OCI-LY1 (cell line): ENCODE data around the gene SYNJ1.
"Not testable (repeated sequence)": the region's sequence is repeated elsewhere in the genome, so short reads cannot be mapped to it uniquely, and the experiment has no call there.

Source experiments
- H2AFZ ChIP-seq: fragments of 200-600 bp; sonication (generic), shearing (Covaris generic); 2 replicates; pipeline ENCODE4 v1.6.0; 2014; ENCODE audit warnings: antibody characterized with exemption, mild to moderate bottlenecking, low read length
- H3F3A ChIP-seq: fragments of 200-600 bp; sonication (generic), shearing (Covaris generic); 2 replicates; pipeline ENCODE4 v1.6.0; 2014; ENCODE audit warnings: mild to moderate bottlenecking, antibody characterized with exemption, low read length, moderate library complexity; ENCODE audit not compliant: insufficient read depth
- H3K27ac ChIP-seq: fragments of 200-600 bp; sonication (generic); 2 replicates; pipeline ENCODE4 v1.5.1; 2014; ENCODE audit warnings: low read length, mixed run types, mild to moderate bottlenecking, low read depth; ENCODE audit not compliant: poor library complexity, severe bottlenecking
- H3K27me3 ChIP-seq: fragments of 200-600 bp; sonication (generic); 2 replicates; pipeline ENCODE4 v1.6.0; 2014; ENCODE audit warnings: antibody characterized with exemption, mild to moderate bottlenecking, low read length, moderate library complexity; ENCODE audit not compliant: insufficient read depth
- H3K36me3 ChIP-seq: fragments of 200-600 bp; sonication (generic); 2 replicates; pipeline ENCODE4 v1.6.1; 2014; ENCODE audit warnings: mild to moderate bottlenecking, antibody characterized with exemption, low read length, moderate library complexity, mixed read lengths; ENCODE audit not compliant: insufficient read depth
- H3K4me1 ChIP-seq: fragments of 200-600 bp; sonication (generic); 2 replicates; pipeline ENCODE4 v1.5.1; 2014; ENCODE audit warnings: mild to moderate bottlenecking, low read length, moderate library complexity; ENCODE audit not compliant: insufficient read depth, severe bottlenecking
- H3K4me2 ChIP-seq: fragments of 200-600 bp; sonication (generic), shearing (Covaris generic); 2 replicates; pipeline ENCODE4 v1.6.1; 2014; ENCODE audit warnings: low read length
- H3K4me3 ChIP-seq: fragments of 200-600 bp; sonication (generic); 2 replicates; pipeline ENCODE4 v1.5.1; 2014; ENCODE audit warnings: low read length, low read depth, mild to moderate bottlenecking, mixed read lengths; ENCODE audit not compliant: poor library complexity, severe bottlenecking
- H3K79me2 ChIP-seq: fragments of 200-600 bp; shearing (Covaris generic); 2 replicates; pipeline ENCODE4 v1.6.1; 2016; ENCODE audit warnings: mixed run types, low read length, mixed read lengths; ENCODE audit not compliant: insufficient read depth
- H3K9ac ChIP-seq: fragments of 200-600 bp; sonication (generic), shearing (Covaris generic); 2 replicates; pipeline ENCODE4 v1.6.1; 2014; ENCODE audit warnings: mild to moderate bottlenecking, low read length, mixed read lengths
- H3K9me2 ChIP-seq: fragments of 200-600 bp; sonication (generic), shearing (Covaris generic); 2 replicates; pipeline ENCODE4 v1.6.1; 2014; ENCODE audit warnings: low read depth, mild to moderate bottlenecking, low read length, mixed read lengths
- H3K9me3 ChIP-seq: fragments of 200-600 bp; shearing (Covaris generic); 2 replicates; pipeline ENCODE4 v1.6.1; 2014; ENCODE audit warnings: low read length, mixed read lengths
- H4K20me1 ChIP-seq: fragments of 200-600 bp; sonication (generic), shearing (Covaris generic); 2 replicates; pipeline ENCODE4 v1.6.0; 2016; ENCODE audit warnings: mild to moderate bottlenecking, low read length; ENCODE audit not compliant: insufficient read depth
- CTCF ChIP-seq: fragments of 200-600 bp; sonication (generic), shearing (Covaris generic); IDR thresholded peaks from 2 replicates; pipeline ENCODE4 v1.5.1; 2017; ENCODE audit warnings: mild to moderate bottlenecking, antibody characterized with exemption, low read length, moderate library complexity, mixed read lengths
- EZH2 ChIP-seq: fragments of 200-600 bp; sonication (generic), shearing (Covaris generic); IDR thresholded peaks from 2 replicates; pipeline ENCODE4 v1.8.0; 2017; ENCODE audit warnings: borderline replicate concordance, mixed run types, mild to moderate bottlenecking, antibody characterized with exemption, low read length, moderate library complexity, mixed read lengths

SYNJ1 gene

GRCh38 chr21:32674731-32675130 is 53.1 kb downstream of the SYNJ1 start:
- Histone ChIP-seq H3K27ac (no peak overlapping the region), H3F3A (no peaks in the 10 kb centered on the region), H3K9me2 (no peaks in the 10 kb centered on the region), H2AFZ (no peak overlapping the region), H3K4me1 (no peaks in the 10 kb centered on the region), H3K9me3 (no peaks in the 10 kb centered on the region), H3K4me2 (no peak overlapping the region), H3K27me3 (no peaks in the 10 kb centered on the region), H3K36me3 (peaks cover 16% of the 10 kb centered on the region; the same call in 1 of the 2 replicates), H3K4me3 (no peak overlapping the region), H3K79me2 (no peaks in the 10 kb centered on the region), H4K20me1 (no peaks in the 10 kb centered on the region), H3K9ac (no peak overlapping the region)
- TF ChIP-seq EZH2 (no peak), CTCF (no peak)

GRCh38 chr21:32674038-32674437 is 53.8 kb downstream of the SYNJ1 start:
- Histone ChIP-seq H2AFZ (no peak overlapping the region), H3K4me3 (no peak overlapping the region), H3K36me3 (peaks cover 18% of the 10 kb centered on the region; the same call in 1 of the 2 replicates), H3K9me3 (no peaks in the 10 kb centered on the region), H3K79me2 (no peaks in the 10 kb centered on the region), H3K4me1 (no peaks in the 10 kb centered on the region), H3K27ac (no peak overlapping the region), H3K27me3 (no peaks in the 10 kb centered on the region), H3F3A (no peaks in the 10 kb centered on the region), H3K4me2 (no peak overlapping the region), H3K9ac (no peak overlapping the region), H3K9me2 (no peaks in the 10 kb centered on the region), H4K20me1 (no peaks in the 10 kb centered on the region)
- TF ChIP-seq EZH2 (no peak), CTCF (no peak)

GRCh38 chr21:32666258-32666657 is 61.6 kb downstream of the SYNJ1 start:
- Histone ChIP-seq H3K4me2 (no peak overlapping the region), H4K20me1 (no peaks in the 10 kb centered on the region), H3K9me2 (no peaks in the 10 kb centered on the region), H3K9me3 (0 out of 2 replicates have a peak, but pooled peaks cover 3% of the 10 kb centered on the region), H3K4me1 (no peaks in the 10 kb centered on the region), H3K27ac (no peak overlapping the region), H3K4me3 (no peak overlapping the region), H3K9ac (no peak overlapping the region), H3F3A (no peaks in the 10 kb centered on the region), H3K27me3 (no peaks in the 10 kb centered on the region), H2AFZ (no peak overlapping the region), H3K79me2 (no peaks in the 10 kb centered on the region), H3K36me3 (peaks cover 58% of the 10 kb centered on the region)
- TF ChIP-seq CTCF = no peak
- no peak for TF ChIP-seq EZH2

- H3K9me3 ChIP-seq, H3K9ac ChIP-seq, H3F3A ChIP-seq, H3K27ac ChIP-seq, H3K9me2 ChIP-seq, H3K27me3 ChIP-seq, H3K4me1 ChIP-seq, H3K79me2 ChIP-seq, H2AFZ ChIP-seq, H3K4me3 ChIP-seq, H3K4me2 ChIP-seq, H4K20me1 ChIP-seq: not testable (repeated sequence)
- H3K36me3 ChIP-seq = peaks cover 71% of the 10 kb centered on the region
Measured at GRCh38 chr21:32664095-32664494, 63.7 kb downstream of the SYNJ1 start.

GRCh38 chr21:32661981-32662380 is 65.8 kb downstream of the SYNJ1 start:
- not testable (repeated sequence) for H3K4me3 ChIP-seq, H3K27me3 ChIP-seq, H4K20me1 ChIP-seq, H3F3A ChIP-seq, H3K4me2 ChIP-seq, H2AFZ ChIP-seq, H3K27ac ChIP-seq, H3K4me1 ChIP-seq, H3K79me2 ChIP-seq, H3K9me2 ChIP-seq, H3K9ac ChIP-seq, H3K9me3 ChIP-seq
- peaks cover 82% of the 10 kb centered on the region for H3K36me3 ChIP-seq
